Prostate gland (tissue), 2 donors: Measurements from ENCODE around the gene ZBTB44. TPM values are rescaled to one million over a fixed set of nuclear protein-coding genes. Genes with fewer than 3 reads are reported as not detected.

Source experiments
- DNase-seq: peaks from one replicate; pipeline ENCODE4 v3.0.0-alpha.2; 2019; ENCODE audit warnings: low spot score
- H3K27ac ChIP-seq, 2 donors: fragments of 200-600 bp; sonication (generic); 2 replicates each; pipeline ENCODE4 v1.5.1; 2017 to 2019
- H3K27me3 ChIP-seq: fragments of 200-600 bp; sonication (generic); replicated peaks from 2 replicates; pipeline ENCODE4 v1.5.1; 2019; ENCODE audit not compliant: insufficient read depth
- H3K36me3 ChIP-seq, 2 donors: fragments of 200-600 bp; sonication (generic); 1 replicate in 1 of 2; 2 replicates in 1 of 2; pipeline versions ENCODE4 v1.5.1 to v1.8.1; 2017 to 2019
- H3K4me1 ChIP-seq: fragments of 200-600 bp; sonication (generic); replicated peaks from 2 replicates; pipeline ENCODE4 v1.5.1; 2019
- H3K4me3 ChIP-seq, 2 donors: fragments of 200-600 bp; sonication (generic); 2 replicates each; pipeline ENCODE4 v1.5.1; 2017 to 2019
- H3K9me3 ChIP-seq: fragments of 200-600 bp; sonication (generic); 2 replicates; pipeline ENCODE4 v1.5.1; 2017
- CTCF ChIP-seq, 4 experiments: fragments of 200-600 bp in 2 of 4; fragments of 450-650 bp in 2 of 4; sonication (generic) in 2 of 4; IDR thresholded peaks; 1 replicate in 3 of 4; 2 replicates in 1 of 4; pipeline ENCODE4 v1.5.1; 2016 to 2019; ENCODE audit warnings: antibody characterized with exemption in 4 of 4, mild to moderate bottlenecking in 2 of 4, moderate library complexity in 2 of 4
- POLR2A ChIP-seq: fragments of 450-650 bp; IDR thresholded peaks from one replicate; pipeline ENCODE4 v1.6.1; 2016; ENCODE audit warnings: antibody characterized with exemption, mild to moderate bottlenecking
- POLR2AphosphoS5 ChIP-seq: sonication (generic); formaldehyde crosslinking; IDR thresholded peaks from one replicate; pipeline ENCODE4 v1.6.1; 2017; ENCODE audit warnings: antibody characterized with exemption
- WGBS: methylation state at CpG from one replicate; pipeline ENCODE4 v1.1.5; 2018; 5-methylcytosine and 5-hydroxymethylcytosine counted together
- intact Hi-C: fragments of 100-400 bp; cut with DNase I; formaldehyde crosslinking; loops from one replicate; pipeline ENCODE4 v1.14.2; 2022
- total RNA-seq, 2 donors: library from RNA; depleted of rRNA; stranded (reverse); fragments of >200 nt; gene quantifications; one replicate each; pipeline ENCODE4 v1.1.0, GENCODE V29; 2016

ZBTB44 gene
- total RNA-seq, 2 donors from 2014 or later, result 35.9 to 80.3 TPM

DNA sequence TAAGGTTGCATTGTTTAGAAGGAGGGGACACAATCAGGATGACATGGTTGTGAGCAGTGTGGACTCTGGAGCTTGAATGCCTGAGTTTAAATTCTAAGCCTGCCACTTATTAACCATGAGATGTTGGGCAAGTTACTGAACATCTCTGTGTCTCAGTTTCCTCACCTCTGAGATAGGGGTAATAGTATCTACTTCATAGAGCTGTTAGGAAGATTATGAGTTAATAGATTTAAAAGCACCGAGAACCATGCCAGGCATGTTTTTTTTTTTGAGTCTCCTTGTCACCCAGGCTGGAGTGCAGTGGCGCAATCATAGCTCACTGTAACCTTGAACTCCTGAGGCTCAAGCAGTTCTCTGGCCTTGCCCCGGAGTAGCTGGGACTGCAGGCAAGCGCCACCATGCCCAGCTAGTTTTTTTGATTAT is 121.9 kb downstream of the ZBTB44 start:
- intact Hi-C loops, result no loop called here
- H3K4me1 ChIP-seq, result no peaks in the 10 kb centered on the region
- 84% methylated on average over 4 of the region's 4 CpGs for WGBS
- DNase-seq, result no peak
- TF ChIP-seq POLR2AphosphoS5, result no peak
- no peak for TF ChIP-seq POLR2A
- TF ChIP-seq CTCF (IDR thresholded peaks at IDR 0.05), result no peak
- H3K4me3 ChIP-seq, result no peak overlapping the region
- peaks cover 0 to 3% of the 10 kb centered on the region in 2 donors for H3K36me3 ChIP-seq
- H3K27ac ChIP-seq, result no peak overlapping the region
- no peaks in the 10 kb centered on the region for H3K9me3 ChIP-seq
- no peaks in the 10 kb centered on the region for H3K27me3 ChIP-seq

DNA sequence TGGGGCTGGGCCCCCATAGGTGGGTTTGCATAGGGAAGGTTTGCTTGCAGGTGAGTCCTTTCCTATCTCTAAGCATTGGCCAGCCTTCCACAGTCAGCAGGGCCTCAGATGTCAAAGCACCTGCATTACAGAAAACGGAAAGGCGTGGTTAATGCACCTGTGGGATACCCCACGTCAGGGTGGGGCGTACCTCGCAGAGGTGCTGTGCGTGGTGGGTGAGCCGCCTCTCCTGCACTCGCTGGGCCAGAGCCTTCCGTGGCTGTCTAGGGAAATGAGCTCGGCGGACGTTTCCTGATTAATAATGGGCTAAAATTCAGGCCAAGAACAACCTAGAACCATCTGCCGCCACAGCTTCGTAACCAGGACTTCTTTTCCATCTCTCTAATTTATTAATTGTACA is 122.8 kb downstream of the ZBTB44 start:
- H3K36me3 ChIP-seq, result peaks cover 0 to 3% of the 10 kb centered on the region in 2 donors
- no peak for DNase-seq
- intact Hi-C loops, result no loop called here
- no peak overlapping the region for H3K27ac ChIP-seq
- H3K4me1 ChIP-seq, result no peaks in the 10 kb centered on the region
- TF ChIP-seq POLR2A (no peak), CTCF (IDR thresholded peaks at IDR 0.05) (no peak), POLR2AphosphoS5 (no peak)
- WGBS, result 89% methylated on average over 14 of the region's 14 CpGs
- H3K9me3 ChIP-seq, result no peaks in the 10 kb centered on the region
- H3K4me3 ChIP-seq, result no peak overlapping the region
- H3K27me3 ChIP-seq, result no peaks in the 10 kb centered on the region

- no peak overlapping the region for H3K27ac ChIP-seq
- intact Hi-C loops, result no loop called here
- no peak for DNase-seq
- TF ChIP-seq CTCF (IDR thresholded peaks at IDR 0.05) (no peak), POLR2A (no peak), POLR2AphosphoS5 (no peak)
- no peaks in the 10 kb centered on the region for H3K9me3 ChIP-seq
- H3K4me1 ChIP-seq, result no peaks in the 10 kb centered on the region
- no peaks in the 10 kb centered on the region for H3K27me3 ChIP-seq
- H3K36me3 ChIP-seq, result peaks cover 0 to 3% of the 10 kb centered on the region in 2 donors
- WGBS, result 92% methylated on average over 29 of the region's 29 CpGs
- H3K4me3 ChIP-seq, result no peak overlapping the region
Measured at GRCh38 chr11:130190371-130190881, 124.3 kb downstream of the ZBTB44 start.

DNA sequence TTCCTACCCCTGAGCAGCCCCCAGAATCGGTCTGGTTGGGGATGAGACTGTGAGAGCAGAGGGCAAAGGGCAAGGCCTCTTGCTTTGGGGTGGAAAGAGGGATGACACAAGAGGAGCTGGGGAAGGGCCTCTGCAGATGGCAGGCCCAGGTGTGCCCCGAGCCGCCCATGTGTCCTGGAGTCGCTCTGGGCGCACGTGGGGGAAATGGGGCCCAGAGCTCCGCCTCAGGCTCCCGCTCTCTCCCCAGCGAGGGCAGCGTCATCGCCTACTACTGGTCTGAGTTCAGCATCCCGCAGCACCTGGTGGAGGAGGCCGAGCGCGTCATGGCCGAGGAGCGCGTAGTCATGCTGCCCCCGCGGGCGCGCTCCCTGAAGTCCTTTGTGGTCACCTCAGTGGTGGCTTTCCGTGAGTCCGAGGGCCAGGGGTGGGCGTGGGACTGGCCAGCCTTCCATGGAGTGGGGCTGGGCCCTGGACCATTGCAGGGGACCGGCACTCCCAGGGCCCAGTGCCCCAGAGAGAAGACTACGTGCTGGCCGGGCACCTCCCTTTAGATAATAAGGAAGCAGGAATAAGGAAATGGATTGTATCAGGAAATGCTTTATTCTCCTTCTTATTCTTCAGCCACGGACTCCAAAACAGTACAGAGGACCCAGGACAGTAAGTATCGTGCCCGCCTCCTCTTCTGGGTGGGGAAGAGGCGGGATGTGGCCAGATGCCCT is 125.1 kb downstream of the ZBTB44 start:
- 94% methylated on average over 32 of the region's 32 CpGs for whole genome bisulfite sequencing
- intact Hi-C loops, result no loop called here
- H3K4me3 ChIP-seq, result no peak overlapping the region
- no peaks in the 10 kb centered on the region for H3K4me1 ChIP-seq
- H3K9me3 ChIP-seq, result no peaks in the 10 kb centered on the region
- no peak for DNase-seq
- H3K27me3 ChIP-seq, result no peaks in the 10 kb centered on the region
- peaks cover 0 to 3% of the 10 kb centered on the region in 2 donors for H3K36me3 ChIP-seq
- H3K27ac ChIP-seq, result no peak overlapping the region
- TF ChIP-seq POLR2AphosphoS5, result no peak
- no peak for TF ChIP-seq CTCF (IDR thresholded peaks at IDR 0.05)
- TF ChIP-seq POLR2A, result no peak
